ENCODE measurements around the gene ANTXR2. TPM values are rescaled to one million over a fixed set of nuclear protein-coding genes. Genes with fewer than 3 reads are reported as not detected.

Gene ANTXR2
- polyA plus RNA-seq, 4 donors = 3.6 to 41.7 (median 10.5) TPM

DNA sequence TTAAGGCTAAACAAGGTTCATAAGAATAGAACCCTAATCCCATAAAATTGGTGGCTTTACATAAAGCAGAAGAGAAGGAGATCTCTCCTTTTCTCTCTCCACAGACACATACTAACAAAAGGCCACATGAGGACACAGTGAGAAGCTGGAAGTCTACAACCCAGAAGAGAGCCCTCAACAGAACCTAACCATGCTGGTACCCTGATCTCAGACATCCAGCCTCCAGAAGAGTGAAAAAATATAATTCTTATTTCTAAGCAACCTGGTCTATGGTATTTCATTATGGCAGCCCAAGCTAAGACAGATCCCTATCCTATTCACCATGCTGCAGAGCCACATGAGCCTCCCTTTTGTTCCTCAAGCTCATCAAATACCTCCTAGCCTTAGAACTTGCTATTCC is 195.5 kb downstream of the ANTXR2 start:
- no peak for FAIRE-seq
- Histone ChIP-seq H3K36me3 (ENCODE audit: control insufficient read depth in 3 of 3, insufficient read depth in 2 of 3, low read depth in 1 of 3, low read length in 3 of 3) (no peaks in the 10 kb centered on the region), H3K9me3 (ENCODE audit: control insufficient read depth in 2 of 2, insufficient read depth in 1 of 2, low read depth in 1 of 2, low read length in 1 of 2) (no peaks in the 10 kb centered on the region), H3K4me1 (ENCODE audit: control insufficient read depth in 3 of 3, insufficient read depth in 2 of 3, low read depth in 1 of 3, low read length in 2 of 3) (no peaks in the 10 kb centered on the region), H3K27ac (ENCODE audit: low read depth in 1 of 3, low read length in 2 of 3) (no peak overlapping the region), H3K4me3 (ENCODE audit: low read depth in 1 of 3, low read length in 3 of 3) (no peak overlapping the region), H3K27me3 (ENCODE audit: control insufficient read depth in 3 of 3, insufficient read depth in 3 of 3, low read length in 3 of 3) (no peaks in the 10 kb centered on the region)
- DNase-seq = no peak

DNA sequence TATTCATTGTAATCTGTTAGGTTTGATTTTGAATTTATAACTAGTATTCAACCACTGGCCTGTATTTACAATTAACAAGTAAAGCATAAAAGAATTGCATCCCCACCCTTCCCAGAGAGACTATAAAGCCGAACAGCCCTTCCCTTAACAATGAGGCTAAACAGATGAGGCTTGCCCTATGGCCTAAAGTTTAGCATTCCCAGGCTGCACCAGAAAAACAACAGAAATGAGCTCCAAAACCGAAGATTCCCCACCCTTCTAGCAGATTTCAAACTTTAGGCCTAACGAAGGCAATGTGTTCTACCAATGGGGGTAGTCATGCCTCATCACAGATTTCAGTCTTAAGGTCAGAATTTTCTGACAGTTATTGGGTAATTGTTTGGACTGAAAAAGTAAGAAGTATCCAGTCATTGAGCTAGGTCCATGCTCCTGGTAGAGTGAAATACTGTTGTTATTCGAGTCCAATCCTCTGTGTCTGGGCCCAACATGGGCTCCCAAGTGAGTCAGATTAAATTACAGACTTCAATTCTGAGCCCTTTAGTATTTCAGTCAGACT is 197.6 kb downstream of the ANTXR2 start:
- H3K9me3 ChIP-seq (ENCODE audit: control insufficient read depth in 2 of 2, insufficient read depth in 1 of 2, low read depth in 1 of 2, low read length in 1 of 2) = no peaks in the 10 kb centered on the region
- H3K4me3 ChIP-seq (ENCODE audit: low read depth in 1 of 3, low read length in 3 of 3) = no peak overlapping the region
- H3K27me3 ChIP-seq (ENCODE audit: control insufficient read depth in 3 of 3, insufficient read depth in 3 of 3, low read length in 3 of 3) = no peaks in the 10 kb centered on the region
- DNase-seq (no peak), FAIRE-seq (no peak)
- H3K27ac ChIP-seq (ENCODE audit: low read depth in 1 of 3, low read length in 2 of 3) = no peak overlapping the region
- 75 to 81% (median 80%) methylated on average over 4 of the region's 4 CpGs for WGBS, 3 donors
- H3K36me3 ChIP-seq (ENCODE audit: control insufficient read depth in 3 of 3, insufficient read depth in 2 of 3, low read depth in 1 of 3, low read length in 3 of 3) = no peaks in the 10 kb centered on the region
- no peaks in the 10 kb centered on the region for H3K4me1 ChIP-seq (ENCODE audit: control insufficient read depth in 3 of 3, insufficient read depth in 2 of 3, low read depth in 1 of 3, low read length in 2 of 3)

DNA sequence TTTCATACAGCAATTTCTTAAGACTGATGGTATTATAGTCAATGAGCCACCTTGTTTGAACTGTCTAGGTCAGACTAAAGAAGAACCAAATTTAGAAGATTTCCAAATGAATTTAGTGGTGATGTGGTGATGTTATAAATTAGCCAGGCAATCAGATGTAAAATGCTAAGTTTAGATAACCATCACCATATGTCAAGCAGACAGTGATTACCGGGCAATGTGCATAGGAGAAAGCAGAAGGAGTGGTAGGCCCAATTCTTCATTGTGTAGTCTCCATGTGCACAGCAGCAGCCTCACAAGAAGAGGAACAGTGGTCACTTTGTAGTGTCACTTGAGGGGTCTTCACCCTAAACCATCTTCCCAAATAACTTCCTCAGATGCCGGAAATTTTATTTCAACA is 198.8 kb downstream of the ANTXR2 start:
- WGBS, 3 donors = 90 to 98% (median 93%) methylated on average over 2 of the region's 2 CpGs
- DNase-seq = no peak
- Histone ChIP-seq H3K27me3 (ENCODE audit: control insufficient read depth in 3 of 3, insufficient read depth in 3 of 3, low read length in 3 of 3) (no peaks in the 10 kb centered on the region), H3K4me1 (ENCODE audit: control insufficient read depth in 3 of 3, insufficient read depth in 2 of 3, low read depth in 1 of 3, low read length in 2 of 3) (no peaks in the 10 kb centered on the region), H3K36me3 (ENCODE audit: control insufficient read depth in 3 of 3, insufficient read depth in 2 of 3, low read depth in 1 of 3, low read length in 3 of 3) (no peaks in the 10 kb centered on the region), H3K27ac (ENCODE audit: low read depth in 1 of 3, low read length in 2 of 3) (no peak overlapping the region), H3K4me3 (ENCODE audit: low read depth in 1 of 3, low read length in 3 of 3) (no peak overlapping the region), H3K9me3 (ENCODE audit: control insufficient read depth in 2 of 2, insufficient read depth in 1 of 2, low read depth in 1 of 2, low read length in 1 of 2) (no peaks in the 10 kb centered on the region)
- FAIRE-seq = no peak

DNA sequence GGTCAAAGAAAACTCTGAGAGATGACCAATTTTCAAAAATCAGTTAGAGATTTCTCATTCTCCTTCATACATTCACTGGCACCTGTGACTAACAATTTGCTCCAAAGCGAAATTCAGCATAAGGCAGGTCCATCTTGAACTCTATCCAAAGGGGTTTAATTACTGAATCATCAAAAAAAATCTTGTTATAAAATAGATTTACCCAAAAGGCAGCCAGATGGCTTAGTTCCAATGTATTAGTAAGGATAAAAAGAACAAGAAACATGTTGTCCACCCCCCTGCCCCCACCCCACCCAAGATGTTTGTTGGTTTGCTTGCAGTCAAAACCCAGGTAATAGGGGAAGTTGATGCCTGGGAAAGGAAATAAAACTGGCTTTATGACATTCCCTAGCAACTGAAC is 200.3 kb downstream of the ANTXR2 start:
- Histone ChIP-seq H3K27ac (ENCODE audit: low read depth in 1 of 3, low read length in 2 of 3) (no peak overlapping the region), H3K9me3 (ENCODE audit: control insufficient read depth in 2 of 2, insufficient read depth in 1 of 2, low read depth in 1 of 2, low read length in 1 of 2) (no peaks in the 10 kb centered on the region), H3K4me1 (ENCODE audit: control insufficient read depth in 3 of 3, insufficient read depth in 2 of 3, low read depth in 1 of 3, low read length in 2 of 3) (no peaks in the 10 kb centered on the region), H3K36me3 (ENCODE audit: control insufficient read depth in 3 of 3, insufficient read depth in 2 of 3, low read depth in 1 of 3, low read length in 3 of 3) (no peaks in the 10 kb centered on the region), H3K4me3 (ENCODE audit: low read depth in 1 of 3, low read length in 3 of 3) (no peak overlapping the region), H3K27me3 (ENCODE audit: control insufficient read depth in 3 of 3, insufficient read depth in 3 of 3, low read length in 3 of 3) (no peaks in the 10 kb centered on the region)
- no peak for FAIRE-seq
- DNase-seq = no peak
- 65 to 77% (median 66%) methylated on average over 1 of the region's 1 CpG for WGBS, 3 donors

DNA sequence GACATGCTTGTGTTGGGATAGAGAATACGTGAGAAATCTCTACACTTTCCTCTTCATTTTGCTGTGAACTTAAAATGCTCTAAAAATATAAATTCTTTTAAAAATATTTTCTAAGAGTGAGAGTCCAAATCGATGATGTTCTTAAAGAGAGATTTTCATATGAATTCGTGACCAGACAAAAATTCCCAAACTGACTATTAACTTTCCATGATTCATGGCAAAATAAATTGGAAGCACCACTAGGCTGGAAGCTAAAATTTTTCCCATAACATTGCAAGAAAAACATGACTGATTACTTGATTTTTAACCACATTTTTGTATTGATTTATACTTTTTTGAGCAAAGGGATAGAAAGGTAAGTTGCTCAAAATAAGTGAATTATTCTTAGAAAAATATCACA is 201.1 kb downstream of the ANTXR2 start:
- DNase-seq (no peak), FAIRE-seq (no peak)
- Histone ChIP-seq H3K4me3 (ENCODE audit: low read depth in 1 of 3, low read length in 3 of 3) (no peak overlapping the region), H3K9me3 (ENCODE audit: control insufficient read depth in 2 of 2, insufficient read depth in 1 of 2, low read depth in 1 of 2, low read length in 1 of 2) (no peaks in the 10 kb centered on the region), H3K36me3 (ENCODE audit: control insufficient read depth in 3 of 3, insufficient read depth in 2 of 3, low read depth in 1 of 3, low read length in 3 of 3) (no peaks in the 10 kb centered on the region), H3K27ac (ENCODE audit: low read depth in 1 of 3, low read length in 2 of 3) (no peak overlapping the region), H3K27me3 (ENCODE audit: control insufficient read depth in 3 of 3, insufficient read depth in 3 of 3, low read length in 3 of 3) (no peaks in the 10 kb centered on the region), H3K4me1 (ENCODE audit: control insufficient read depth in 3 of 3, insufficient read depth in 2 of 3, low read depth in 1 of 3, low read length in 2 of 3) (no peaks in the 10 kb centered on the region)
- WGBS, 3 donors = 51 to 58% (median 57%) methylated on average over 3 of the region's 3 CpGs

DNA sequence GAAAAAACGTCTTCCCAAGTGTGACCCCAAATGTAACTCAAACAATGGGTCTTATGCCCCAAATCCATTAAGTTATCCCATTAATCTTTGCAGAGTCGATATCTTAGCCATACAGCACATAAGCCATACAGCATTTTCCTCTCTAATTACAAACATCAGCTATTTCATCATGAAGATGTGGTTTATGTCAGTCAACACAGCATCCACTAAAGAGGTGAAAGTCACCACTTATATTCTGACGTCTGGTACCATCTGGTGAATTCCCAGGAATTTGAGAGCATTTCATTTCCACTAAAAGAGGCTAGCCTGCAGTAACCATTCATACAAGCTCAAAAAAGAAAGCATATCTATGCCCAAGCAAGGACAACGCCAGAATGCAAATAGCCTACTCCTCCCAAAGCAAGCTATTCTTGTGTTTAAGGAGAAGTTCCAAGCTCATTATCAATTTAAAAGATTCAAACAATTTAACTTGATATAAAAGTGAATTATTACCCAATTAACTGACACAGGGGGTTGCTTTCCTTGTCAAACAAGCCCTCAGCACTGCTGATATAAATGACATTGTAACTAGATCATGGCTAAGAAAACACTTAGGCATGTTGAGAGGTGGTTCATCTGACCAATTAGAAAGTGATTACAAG is 203.3 kb downstream of the ANTXR2 start:
- Histone ChIP-seq H3K4me3 (ENCODE audit: low read depth in 1 of 3, low read length in 3 of 3) (no peak overlapping the region), H3K9me3 (ENCODE audit: control insufficient read depth in 2 of 2, insufficient read depth in 1 of 2, low read depth in 1 of 2, low read length in 1 of 2) (no peaks in the 10 kb centered on the region), H3K4me1 (ENCODE audit: control insufficient read depth in 3 of 3, insufficient read depth in 2 of 3, low read depth in 1 of 3, low read length in 2 of 3) (no peaks in the 10 kb centered on the region), H3K27me3 (ENCODE audit: control insufficient read depth in 3 of 3, insufficient read depth in 3 of 3, low read length in 3 of 3) (no peaks in the 10 kb centered on the region), H3K27ac (ENCODE audit: low read depth in 1 of 3, low read length in 2 of 3) (no peak overlapping the region), H3K36me3 (ENCODE audit: control insufficient read depth in 3 of 3, insufficient read depth in 2 of 3, low read depth in 1 of 3, low read length in 3 of 3) (no peaks in the 10 kb centered on the region)
- 53 to 67% (median 54%) methylated on average over 4 of the region's 4 CpGs for WGBS, 3 donors
- FAIRE-seq (no peak), DNase-seq (no peak)

DNA sequence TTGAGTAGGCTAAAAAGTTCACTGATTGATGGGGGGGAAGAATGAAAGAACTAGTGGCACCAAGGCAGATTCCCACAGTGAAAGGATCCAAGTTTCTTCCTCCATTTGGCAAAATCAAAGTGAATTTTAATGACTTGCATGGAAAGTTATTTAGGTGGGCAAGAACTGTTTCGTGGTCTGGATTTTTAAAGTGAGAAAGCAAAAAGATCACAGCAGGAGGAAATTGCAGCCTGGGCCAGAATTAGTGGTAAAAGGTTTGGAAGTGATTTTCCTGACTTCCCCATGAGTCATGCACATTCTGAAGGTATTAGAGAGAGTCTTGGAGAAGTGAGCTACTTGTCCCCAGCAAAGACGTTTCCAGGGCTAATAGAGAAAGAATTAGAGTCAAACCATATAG is 207.8 kb downstream of the ANTXR2 start:
- no peaks in the 10 kb centered on the region for H3K4me1 ChIP-seq (ENCODE audit: control insufficient read depth in 3 of 3, insufficient read depth in 2 of 3, low read depth in 1 of 3, low read length in 2 of 3)
- H3K36me3 ChIP-seq (ENCODE audit: control insufficient read depth in 3 of 3, insufficient read depth in 2 of 3, low read depth in 1 of 3, low read length in 3 of 3) = no peaks in the 10 kb centered on the region
- FAIRE-seq (no peak), DNase-seq (no peak)
- H3K27ac ChIP-seq (ENCODE audit: low read depth in 1 of 3, low read length in 2 of 3) = no peak overlapping the region
- no peaks in the 10 kb centered on the region for H3K9me3 ChIP-seq (ENCODE audit: control insufficient read depth in 2 of 2, insufficient read depth in 1 of 2, low read depth in 1 of 2, low read length in 1 of 2)
- H3K4me3 ChIP-seq (ENCODE audit: low read depth in 1 of 3, low read length in 3 of 3) = no peak overlapping the region
- no peaks in the 10 kb centered on the region for H3K27me3 ChIP-seq (ENCODE audit: control insufficient read depth in 3 of 3, insufficient read depth in 3 of 3, low read length in 3 of 3)
- 45 to 60% (median 48%) methylated on average over 2 of the region's 2 CpGs for WGBS, 3 donors

DNA sequence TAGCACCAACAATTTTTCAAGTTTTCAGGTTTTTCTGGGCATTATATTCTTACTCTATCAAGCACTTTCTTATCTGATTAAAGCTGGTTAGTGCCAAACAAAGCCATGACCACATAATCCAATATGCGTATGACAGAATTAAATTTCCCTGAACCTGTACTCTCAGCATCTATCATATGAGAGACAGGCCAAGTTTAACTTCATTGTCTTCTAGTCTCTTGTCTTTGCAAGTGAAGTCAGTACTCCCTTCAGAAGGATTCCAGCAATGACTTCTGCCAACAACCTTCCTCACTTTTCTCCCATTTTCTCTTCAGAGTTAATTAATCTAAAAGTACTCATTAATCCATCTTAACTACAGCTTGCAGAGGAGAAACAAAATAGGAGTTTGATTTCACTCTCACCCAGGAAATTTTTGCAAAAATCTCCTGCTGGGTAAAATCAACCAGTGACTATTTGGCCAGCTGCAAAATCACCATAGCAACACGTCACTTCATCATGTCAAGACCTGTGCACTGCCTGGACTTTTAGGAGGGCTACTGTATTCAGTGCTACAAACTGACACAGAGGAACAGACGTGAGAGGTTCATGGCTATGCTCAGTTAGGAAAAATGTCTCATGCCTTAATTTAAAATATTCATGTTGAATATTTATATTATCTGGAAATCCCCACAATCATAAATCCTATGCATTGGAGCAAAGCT is 208.4 kb downstream of the ANTXR2 start:
- DNase-seq = no peak
- FAIRE-seq = no peak
- WGBS, 3 donors = 61 to 70% (median 68%) methylated on average over 3 of the region's 3 CpGs

More for the DNA sequence above, 208.4 kb downstream of the ANTXR2 start:
- no peaks in the 10 kb centered on the region for H3K36me3 ChIP-seq (ENCODE audit: control insufficient read depth in 3 of 3, insufficient read depth in 2 of 3, low read depth in 1 of 3, low read length in 3 of 3)
- H3K27ac ChIP-seq (ENCODE audit: low read depth in 1 of 3, low read length in 2 of 3) = no peak overlapping the region
- no peaks in the 10 kb centered on the region for H3K9me3 ChIP-seq (ENCODE audit: control insufficient read depth in 2 of 2, insufficient read depth in 1 of 2, low read depth in 1 of 2, low read length in 1 of 2)
- H3K27me3 ChIP-seq (ENCODE audit: control insufficient read depth in 3 of 3, insufficient read depth in 3 of 3, low read length in 3 of 3) = no peaks in the 10 kb centered on the region
- H3K4me3 ChIP-seq (ENCODE audit: low read depth in 1 of 3, low read length in 3 of 3) = no peak overlapping the region
- H3K4me1 ChIP-seq (ENCODE audit: control insufficient read depth in 3 of 3, insufficient read depth in 2 of 3, low read depth in 1 of 3, low read length in 2 of 3) = no peaks in the 10 kb centered on the region

Measured in small intestine (tissue), 7 donors.